Small intestine (tissue), 7 donors: ENCODE results near the gene ONECUT3. TPM values are rescaled to one million over a fixed set of nuclear protein-coding genes. Genes with fewer than 3 reads are reported as not detected.

Experiments used
- DNase-seq, 2 donors: peaks; one replicate each; pipeline versions ENCODE4 v3.0.0 to v3.0.0-alpha.2; 2013
- FAIRE-seq: peaks from 2 replicates; lab custom pipeline; 2012; peaks lifted over from hg19 to GRCh38; lab: Jason Lieb, UNC
- H3K27ac ChIP-seq, 3 donors: one replicate each; pipeline ENCODE4 v1.5.1; 2013; ENCODE audit warnings: low read length in 2 of 3, mild to moderate bottlenecking in 2 of 3, control low read depth in 1 of 3, inconsistent platforms in 1 of 3, low read depth in 1 of 3, moderate library complexity in 1 of 3
- H3K27me3 ChIP-seq, 3 donors: one replicate each; pipeline ENCODE4 v1.6.1; 2013; ENCODE audit warnings: low read length in 3 of 3, inconsistent platforms in 1 of 3; ENCODE audit not compliant: control insufficient read depth in 3 of 3, insufficient read depth in 3 of 3
- H3K36me3 ChIP-seq, 3 donors: one replicate each; pipeline ENCODE4 v1.6.1; 2013; ENCODE audit warnings: low read length in 3 of 3, inconsistent platforms in 1 of 3, low read depth in 1 of 3, mild to moderate bottlenecking in 1 of 3, moderate library complexity in 1 of 3; ENCODE audit not compliant: control insufficient read depth in 3 of 3, insufficient read depth in 2 of 3
- H3K4me1 ChIP-seq, 3 donors: one replicate each; pipeline ENCODE4 v1.6.1; 2013; ENCODE audit warnings: low read length in 2 of 3, inconsistent platforms in 1 of 3, low read depth in 1 of 3, mild to moderate bottlenecking in 1 of 3, moderate library complexity in 1 of 3; ENCODE audit not compliant: control insufficient read depth in 3 of 3, insufficient read depth in 2 of 3
- H3K4me3 ChIP-seq, 3 donors: one replicate each; pipeline ENCODE4 v1.5.1; 2013; ENCODE audit warnings: low read length in 3 of 3, control low read depth in 1 of 3, inconsistent platforms in 1 of 3, low read depth in 1 of 3, mild to moderate bottlenecking in 1 of 3, moderate library complexity in 1 of 3
- H3K9me3 ChIP-seq, 2 donors: one replicate each; pipeline ENCODE4 v1.6.1; 2013; ENCODE audit warnings: low read depth in 1 of 2, low read length in 1 of 2; ENCODE audit not compliant: control insufficient read depth in 2 of 2, insufficient read depth in 1 of 2
- WGBS, 3 donors: extraction: QIAGEN DNeasy Blood & Tissue Kit; methylation state at CpG; one replicate each; pipeline ENCODE4 v1.1.7; 2013; 5-methylcytosine and 5-hydroxymethylcytosine counted together
- polyA plus RNA-seq, 4 donors: library from polyadenylated mRNA; stranded (reverse) in 3 of 4; unstranded in 1 of 4; fragments of 200-250 nt in 3 of 4; fragments of 120-200 nt in 1 of 4; gene quantifications; one replicate each; pipeline versions ENCODE4 v1.2.1 to v1.2.3, GENCODE V29; 2013
- donor health status: healthy with polysubstance abuse.
- donor health status: control.
- donor health status: control.
- donor health status: Bipolar disorder and iron deficiency.
- donor health status: healthy.

The ONECUT3 gene
- polyA plus RNA-seq, 4 donors = under 0.01 to 0.46 (median 0.15) TPM

DNA sequence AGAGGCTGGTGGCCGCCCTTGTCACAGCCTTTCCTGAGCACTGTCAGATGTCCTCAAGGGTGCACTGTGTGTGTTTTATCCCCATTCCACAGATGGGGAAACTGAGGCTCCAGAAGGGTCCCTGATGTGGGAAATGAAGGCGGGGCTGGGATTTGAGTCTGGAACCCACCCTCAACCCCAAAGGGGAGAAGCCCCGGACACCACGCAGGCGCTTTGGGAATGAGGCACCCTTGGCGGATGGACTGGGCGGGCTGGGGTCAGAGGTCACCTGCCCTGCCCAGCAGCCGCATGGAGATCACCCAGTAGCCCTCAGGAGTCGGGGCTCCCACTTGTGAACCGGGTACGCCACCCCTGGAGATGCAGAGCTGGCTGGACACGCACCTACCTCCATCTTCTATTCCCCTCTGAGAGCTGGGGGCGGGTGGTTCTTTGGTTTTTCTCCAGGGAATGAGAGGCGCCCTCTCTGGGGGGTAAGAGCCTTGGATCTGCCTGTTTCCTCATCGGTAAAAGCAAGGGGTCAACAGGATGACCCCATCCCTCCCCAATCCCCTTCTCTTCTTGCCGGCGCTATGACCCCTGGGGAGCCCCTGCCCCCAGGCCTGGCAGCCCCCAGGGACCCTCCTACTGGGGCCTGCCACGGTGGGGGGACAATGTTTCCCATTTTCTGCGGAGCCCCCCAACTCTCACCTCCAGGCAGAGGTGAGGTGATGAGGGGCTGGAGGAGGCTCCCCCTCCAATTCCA lies 8.3 kb upstream of the ONECUT3 start:
- peaks cover 0 to 9% of the 10 kb centered on the region in 2 donors for H3K9me3 ChIP-seq
- no peak overlapping the region for H3K27ac ChIP-seq
- WGBS, 3 donors = 8 to 9% (median 9%) methylated on average over 18 to 19 of the region's 19 CpGs
- H3K36me3 ChIP-seq = no peaks in the 10 kb centered on the region
- H3K27me3 ChIP-seq = peaks cover 13 to 77% (median 31%) of the 10 kb centered on the region in 3 donors
- FAIRE-seq (no peak), DNase-seq (no peak)
- no peak overlapping the region for H3K4me3 ChIP-seq
- H3K4me1 ChIP-seq = peaks cover 0 to 10% (median 8%) of the 10 kb centered on the region in 3 donors

DNA sequence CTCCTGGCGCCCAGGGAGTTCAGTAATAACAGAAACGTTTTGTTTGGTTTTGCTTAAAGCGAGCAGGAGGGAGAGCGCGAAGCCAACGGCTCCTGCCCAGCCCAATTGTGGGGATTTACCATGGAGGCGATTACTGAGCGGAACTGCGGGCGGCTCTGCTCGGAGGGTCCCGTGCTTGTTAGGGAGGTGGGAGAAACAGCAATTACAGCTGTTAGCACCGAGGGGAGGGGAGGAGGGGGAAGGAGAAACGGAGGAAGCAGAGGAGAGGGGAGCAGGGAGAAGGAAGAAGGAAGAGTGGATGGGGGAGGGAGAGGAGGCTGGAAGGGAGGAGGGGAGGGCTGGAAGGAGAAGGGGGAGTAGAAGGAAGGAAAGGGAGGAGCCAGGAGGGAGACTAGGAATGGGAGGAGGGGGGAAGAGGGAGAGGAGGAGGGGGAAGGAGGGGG lies 7.7 kb upstream of the ONECUT3 start:
- Histone ChIP-seq H3K9me3 (peaks cover 0 to 3% of the 10 kb centered on the region in 2 donors), H3K4me3 (no peak overlapping the region), H3K36me3 (no peaks in the 10 kb centered on the region), H3K27me3 (peaks cover 13 to 77% (median 36%) of the 10 kb centered on the region in 3 donors), H3K27ac (no peak overlapping the region), H3K4me1 (peaks cover 0 to 13% (median 8%) of the 10 kb centered on the region in 3 donors)
- FAIRE-seq = no peak
- DNase-seq = no peak
- 2 to 8% (median 3%) methylated on average over 14 of the region's 14 CpGs for WGBS, 3 donors

DNA sequence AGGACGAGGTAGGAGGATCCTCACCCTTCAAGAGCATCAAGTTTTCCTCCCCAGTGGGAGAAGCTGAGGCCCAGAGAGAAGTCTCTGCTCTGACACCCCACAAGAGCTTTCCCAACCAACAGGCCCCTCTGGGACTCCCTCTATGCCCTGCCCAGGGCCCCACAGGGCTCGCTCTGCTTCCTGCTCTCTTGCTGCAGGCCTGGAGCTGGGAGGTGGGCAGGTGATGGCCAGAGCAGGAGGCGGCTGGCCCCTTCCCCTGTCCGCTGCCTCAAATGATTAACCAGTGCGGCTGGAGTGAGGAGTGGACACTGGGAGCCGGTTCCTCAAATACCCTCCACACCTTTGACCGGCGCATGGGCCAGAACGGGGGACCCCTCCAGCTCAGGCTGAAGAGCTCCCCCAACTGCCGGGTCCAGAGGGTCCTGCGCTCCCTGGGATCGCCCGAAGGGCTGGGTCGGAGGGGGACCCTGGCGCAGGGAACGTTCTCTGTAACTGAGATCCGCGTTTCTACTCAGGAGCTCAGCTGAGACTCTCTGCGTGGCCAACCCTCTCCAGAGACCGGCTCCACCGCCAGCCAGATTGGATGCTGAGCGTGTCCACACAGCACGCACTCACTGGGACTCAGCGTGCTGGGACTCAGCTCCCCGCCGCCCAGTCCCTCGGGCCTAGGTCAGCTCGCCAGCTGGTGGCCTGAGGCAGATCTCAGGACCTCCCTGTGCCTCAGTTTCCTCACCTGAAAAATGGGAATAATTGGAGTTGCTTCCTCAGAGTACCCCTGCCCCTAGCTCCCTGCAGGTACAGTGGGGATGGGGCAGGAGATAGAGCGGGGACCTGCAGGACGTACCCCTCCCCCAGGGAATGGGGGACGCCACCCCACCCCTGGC lies 6.7 kb upstream of the ONECUT3 start:
- FAIRE-seq (no peak), DNase-seq (peak in 1 of 2 donors; percentile 9)
- no peak overlapping the region for H3K27ac ChIP-seq
- peaks cover 0 to 3% of the 10 kb centered on the region in 2 donors for H3K9me3 ChIP-seq
- peaks cover 13 to 84% (median 45%) of the 10 kb centered on the region in 3 donors for H3K27me3 ChIP-seq
- peaks cover 0 to 13% (median 8%) of the 10 kb centered on the region in 3 donors for H3K4me1 ChIP-seq
- 5 to 9% (median 7%) methylated on average over 25 to 31 of the region's 31 CpGs for WGBS, 3 donors
- no peak overlapping the region for H3K4me3 ChIP-seq
- no peaks in the 10 kb centered on the region for H3K36me3 ChIP-seq

DNA sequence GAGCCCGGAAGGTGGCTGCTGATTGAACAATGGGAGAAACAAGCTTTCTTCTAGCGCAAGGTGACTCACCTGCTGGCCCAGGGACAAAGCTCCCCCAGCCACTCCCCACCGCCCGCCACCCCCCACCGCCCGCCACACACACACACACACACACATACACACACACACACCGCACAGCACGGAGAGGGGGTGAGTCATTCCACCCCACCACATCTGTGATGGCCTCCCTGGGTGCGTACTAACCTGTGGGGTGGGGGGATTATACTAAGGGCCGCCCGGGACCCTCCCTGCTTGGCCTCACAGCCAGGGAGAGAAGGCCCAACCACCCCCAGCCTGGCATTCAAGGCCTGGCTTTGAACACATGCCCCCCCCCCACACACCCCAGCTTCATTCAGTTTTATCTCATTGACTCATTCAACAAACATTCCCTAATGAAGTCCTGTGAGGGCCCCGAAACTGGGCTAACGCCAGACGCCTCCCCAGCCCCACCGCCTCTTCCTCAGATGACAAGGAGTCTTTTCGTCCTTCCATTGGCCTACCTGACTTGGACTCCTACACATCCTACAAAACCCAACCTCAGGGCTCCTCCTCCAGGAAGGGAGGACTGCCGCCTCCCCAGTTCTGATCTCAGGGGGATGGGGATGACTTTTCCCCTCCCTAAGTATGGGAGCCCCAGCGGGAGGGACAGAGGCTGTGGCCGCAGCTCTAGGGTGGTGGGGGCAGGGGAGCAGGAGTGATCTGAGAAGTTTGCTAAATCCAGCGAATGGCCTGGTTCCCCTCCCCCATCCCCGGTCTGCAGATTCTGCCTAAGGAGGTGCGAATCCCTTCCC lies 5.8 kb upstream of the ONECUT3 start:
- H3K36me3 ChIP-seq = no peaks in the 10 kb centered on the region
- H3K4me1 ChIP-seq = peaks cover 0 to 13% (median 8%) of the 10 kb centered on the region in 3 donors
- 1 to 3% (median 2%) methylated on average over 12 to 22 of the region's 22 CpGs for WGBS, 3 donors
- H3K4me3 ChIP-seq = no peak overlapping the region
- peak in 1 of 2 donors; percentile 54 for DNase-seq
- H3K27ac ChIP-seq = no peak overlapping the region
- peaks cover 0 to 3% of the 10 kb centered on the region in 2 donors for H3K9me3 ChIP-seq
- FAIRE-seq = no peak
- H3K27me3 ChIP-seq = peaks cover 13 to 87% (median 50%) of the 10 kb centered on the region in 3 donors

DNA sequence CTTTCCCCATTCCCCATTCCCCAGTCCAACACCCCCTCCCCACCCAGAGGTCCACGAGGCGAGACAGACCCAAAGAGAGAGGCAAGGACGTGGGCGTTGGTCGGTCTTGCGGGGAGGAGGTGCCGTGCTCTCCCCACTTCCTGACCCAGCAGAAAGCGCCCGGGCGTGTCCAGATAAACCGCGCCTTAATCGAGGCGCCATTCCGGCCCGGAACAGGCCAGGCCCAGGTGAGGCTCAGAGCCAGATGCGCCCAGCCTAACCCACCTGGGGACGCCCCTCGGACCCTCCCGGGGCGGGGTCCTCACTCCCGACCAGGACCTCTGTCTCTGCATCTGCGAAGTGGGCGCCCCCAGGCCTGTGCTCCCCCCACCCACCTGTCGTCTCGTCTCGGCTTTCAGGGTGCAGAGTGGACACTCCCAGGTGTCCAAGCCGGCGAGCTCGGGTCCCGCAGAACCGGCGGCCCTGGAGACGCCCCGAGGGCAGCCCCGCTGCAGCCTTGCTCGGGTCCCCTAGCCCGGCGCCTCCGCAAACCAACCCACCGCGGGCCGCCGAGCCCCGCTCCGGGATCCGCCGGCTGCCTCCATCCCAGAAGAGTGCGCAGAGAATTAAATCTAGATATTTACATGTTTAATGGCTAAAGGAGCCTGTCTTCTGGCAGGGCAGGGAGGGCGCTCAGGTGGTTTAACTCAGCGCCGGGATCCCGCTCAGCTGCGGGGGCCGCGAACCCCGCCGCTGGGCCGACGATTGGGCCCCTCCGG lies 5.0 kb upstream of the ONECUT3 start:
- H3K36me3 ChIP-seq = no peaks in the 10 kb centered on the region
- peaks cover 16 to 87% (median 56%) of the 10 kb centered on the region in 3 donors for H3K27me3 ChIP-seq
- FAIRE-seq = no peak
- WGBS, 3 donors = 1 to 2% (median 2%) methylated on average over 47 to 61 of the region's 61 CpGs
- DNase-seq = peak in 1 of 2 donors; percentile 73
- H3K4me1 ChIP-seq = peaks cover 0 to 13% (median 8%) of the 10 kb centered on the region in 3 donors
- H3K27ac ChIP-seq = no peak overlapping the region
- H3K9me3 ChIP-seq = peaks cover 0 to 3% of the 10 kb centered on the region in 2 donors
- H3K4me3 ChIP-seq = peak overlapping the region in 1 of 3 donors; percentile 31

DNA sequence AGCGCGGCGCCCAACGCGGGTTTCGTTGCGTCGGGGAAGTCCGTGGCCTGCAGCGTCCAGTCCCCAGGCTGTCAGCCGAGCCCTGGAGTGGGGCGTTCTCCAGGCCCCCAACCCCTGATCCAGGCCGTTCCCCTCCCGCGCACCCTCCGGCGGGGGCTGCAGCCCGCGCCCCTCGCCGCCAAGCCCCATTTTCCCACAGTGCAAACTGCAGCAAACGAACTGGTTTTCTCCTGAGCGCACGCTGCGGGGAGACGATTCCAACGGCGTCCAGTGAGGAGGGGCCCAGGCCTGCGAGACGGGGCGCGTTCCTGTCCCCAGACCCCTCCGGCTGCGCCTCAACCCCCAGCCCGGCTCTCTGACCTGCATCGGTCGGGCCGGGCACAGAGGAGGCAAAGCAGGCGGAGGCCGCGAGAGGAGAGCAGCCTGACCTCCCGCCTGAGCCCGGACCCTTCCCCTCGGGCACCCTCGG lies 4.4 kb upstream of the ONECUT3 start:
- Histone ChIP-seq H3K9me3 (peaks cover 0 to 3% of the 10 kb centered on the region in 2 donors), H3K27ac (no peak overlapping the region), H3K36me3 (no peaks in the 10 kb centered on the region), H3K4me1 (peaks cover 0 to 13% (median 8%) of the 10 kb centered on the region in 3 donors), H3K27me3 (peaks cover 22 to 85% (median 56%) of the 10 kb centered on the region in 3 donors), H3K4me3 (no peak overlapping the region)
- WGBS, 3 donors = 2 to 8% (median 7%) methylated on average over 30 to 45 of the region's 45 CpGs
- no peak for FAIRE-seq
- no peak for DNase-seq
